Neural progenitor cell (in vitro differentiated cells): ENCODE measurements around the gene SHFL. TPM values are rescaled to one million over a fixed set of nuclear protein-coding genes. Genes with fewer than 3 reads are reported as not detected.

Source experiments
- DNase-seq: peaks from one replicate; pipeline ENCODE4 v3.0.0-alpha.2; 2016; ENCODE audit warnings: low spot score
- H2AFZ ChIP-seq: fragments of 200-600 bp; sonication (generic); replicated peaks from 2 replicates; pipeline ENCODE4 v1.6.1; 2016; ENCODE audit warnings: antibody characterized with exemption
- H3F3A ChIP-seq: fragments of 200-600 bp; sonication (generic); 2 replicates; pipeline ENCODE4 v1.6.1; 2016; ENCODE audit warnings: antibody characterized with exemption, low read depth
- H3K27ac ChIP-seq: fragments of 200-600 bp; sonication (generic); 2 replicates; pipeline ENCODE4 v1.5.1; 2016; ENCODE audit warnings: mild to moderate bottlenecking
- H3K27me3 ChIP-seq: fragments of 200-600 bp; sonication (generic); 2 replicates; pipeline ENCODE4 v1.6.1; 2016; ENCODE audit warnings: mild to moderate bottlenecking, moderate library complexity
- H3K36me3 ChIP-seq: fragments of 200-600 bp; sonication (generic); 2 replicates; pipeline ENCODE4 v1.5.1; 2016
- H3K4me1 ChIP-seq: fragments of 200-600 bp; sonication (generic); 2 replicates; pipeline ENCODE4 v1.6.1; 2016; ENCODE audit warnings: mixed run types
- H3K4me2 ChIP-seq: fragments of 200-600 bp; sonication (generic); 2 replicates; pipeline ENCODE4 v1.6.1; 2016
- H3K4me3 ChIP-seq: fragments of 200-600 bp; sonication (generic); 2 replicates; pipeline ENCODE4 v1.5.1; 2016
- H3K79me2 ChIP-seq: fragments of 200-600 bp; sonication (generic); 2 replicates; pipeline ENCODE4 v1.6.1; 2016; ENCODE audit warnings: low read depth
- H3K9ac ChIP-seq: fragments of 200-600 bp; sonication (generic); 2 replicates; pipeline ENCODE4 v1.6.1; 2016
- H3K9me3 ChIP-seq: fragments of 200-600 bp; sonication (generic); 2 replicates; pipeline ENCODE4 v1.5.1; 2016; ENCODE audit warnings: low read depth
- H4K20me1 ChIP-seq: fragments of 200-600 bp; sonication (generic); 2 replicates; pipeline ENCODE4 v1.6.1; 2016; ENCODE audit warnings: low read depth
- H3K27ac Mint-ChIP-seq: 3 replicates; pipeline ENCODE4 v1.8.0; 2021; ENCODE audit warnings: mixed read lengths
- H3K27me3 Mint-ChIP-seq: 2 replicates; pipeline ENCODE4 v1.8.0; 2022; ENCODE audit warnings: low read depth, mild to moderate bottlenecking, inconsistent platforms, moderate library complexity, mixed read lengths; ENCODE audit not compliant: insufficient read depth
- H3K36me3 Mint-ChIP-seq: 3 replicates; pipeline ENCODE4 v1.8.0; 2021; ENCODE audit warnings: mixed read lengths
- H3K4me1 Mint-ChIP-seq: 3 replicates; pipeline ENCODE4 v1.8.0; 2021; ENCODE audit warnings: mixed read lengths
- H3K4me3 Mint-ChIP-seq: 3 replicates; pipeline ENCODE4 v1.8.0; 2021; ENCODE audit warnings: mild to moderate bottlenecking, moderate library complexity, mixed read lengths
- H3K9me3 Mint-ChIP-seq: 3 replicates; pipeline ENCODE4 v1.8.0; 2020; ENCODE audit warnings: mixed read lengths
- EZH2 ChIP-seq: fragments of 200-600 bp; sonication (generic); IDR thresholded peaks from 2 replicates; pipeline ENCODE4 v1.6.1; 2017; ENCODE audit warnings: antibody characterized with exemption, mild to moderate bottlenecking, moderate library complexity
- EZH2phosphoT487 ChIP-seq: fragments of 200-600 bp; sonication (generic); IDR thresholded peaks from 2 replicates; pipeline ENCODE4 v1.6.1; 2017; ENCODE audit warnings: antibody characterized with exemption
- total RNA-seq: library from RNA; depleted of rRNA; stranded (reverse); fragments of >200 nt; gene quantifications from 2 replicates; pipeline ENCODE4 v1.2.3, GENCODE V29; 2015; ENCODE audit warnings: low replicate concordance
- TF ChIP-seq, protein P1 (sequence below): fragments of 200-600 bp; sonication (generic); IDR thresholded peaks from 2 replicates; pipeline ENCODE4 v1.5.1; 2017; ENCODE audit warnings: antibody characterized with exemption, mild to moderate bottlenecking

The SHFL gene
- total RNA-seq, 1 donor from 2014 or later = 0.15 TPM

- Mint-ChIP-seq H3K36me3 (peaks cover 16% of the 10 kb centered on the region), H3K4me3 (peak within 1 kb of the TSS; percentile 53), H3K27ac (no peak within 1 kb of the TSS), H3K27me3 (peaks cover 10% of the 10 kb centered on the region), H3K4me1 (peaks cover 7% of the 10 kb centered on the region), H3K9me3 (no peaks in the 10 kb centered on the region)
- Histone ChIP-seq H3F3A (peaks cover 39% of the 10 kb centered on the region), H3K9me3 (no peaks in the 10 kb centered on the region), H3K4me1 (peaks cover 7% of the 10 kb centered on the region), H3K9ac (no peak within 1 kb of the TSS), H3K4me2 (no peak within 1 kb of the TSS), H3K4me3 (no peak within 1 kb of the TSS), H4K20me1 (peaks cover 15% of the 10 kb centered on the region), H3K27me3 (no peaks in the 10 kb centered on the region), H2AFZ (no peak within 1 kb of the TSS), H3K36me3 (no peaks in the 10 kb centered on the region), H3K79me2 (peaks cover 22% of the 10 kb centered on the region), H3K27ac (no peak within 1 kb of the TSS)
- DNase-seq = no peak
- TF ChIP-seq EZH2phosphoT487 (no peak), EZH2 (no peak)
- TF ChIP-seq, protein P1, sequence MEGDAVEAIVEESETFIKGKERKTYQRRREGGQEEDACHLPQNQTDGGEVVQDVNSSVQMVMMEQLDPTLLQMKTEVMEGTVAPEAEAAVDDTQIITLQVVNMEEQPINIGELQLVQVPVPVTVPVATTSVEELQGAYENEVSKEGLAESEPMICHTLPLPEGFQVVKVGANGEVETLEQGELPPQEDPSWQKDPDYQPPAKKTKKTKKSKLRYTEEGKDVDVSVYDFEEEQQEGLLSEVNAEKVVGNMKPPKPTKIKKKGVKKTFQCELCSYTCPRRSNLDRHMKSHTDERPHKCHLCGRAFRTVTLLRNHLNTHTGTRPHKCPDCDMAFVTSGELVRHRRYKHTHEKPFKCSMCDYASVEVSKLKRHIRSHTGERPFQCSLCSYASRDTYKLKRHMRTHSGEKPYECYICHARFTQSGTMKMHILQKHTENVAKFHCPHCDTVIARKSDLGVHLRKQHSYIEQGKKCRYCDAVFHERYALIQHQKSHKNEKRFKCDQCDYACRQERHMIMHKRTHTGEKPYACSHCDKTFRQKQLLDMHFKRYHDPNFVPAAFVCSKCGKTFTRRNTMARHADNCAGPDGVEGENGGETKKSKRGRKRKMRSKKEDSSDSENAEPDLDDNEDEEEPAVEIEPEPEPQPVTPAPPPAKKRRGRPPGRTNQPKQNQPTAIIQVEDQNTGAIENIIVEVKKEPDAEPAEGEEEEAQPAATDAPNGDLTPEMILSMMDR = no peak
These were observed 25.3 kb downstream of the SHFL start, which contains the start of gene P2RY11 for GRCh38 chr19:10111405-10111811. Gene P2RY11 (plus strand): TSS chr19:10111693. CDS start chr19:10111722, 29 bp downstream.

GRCh38 chr19:10112037-10112761 lies 26.1 kb downstream of the SHFL start:
- H3K36me3 Mint-ChIP-seq = peaks cover 14% of the 10 kb centered on the region
- Histone ChIP-seq H3K9me3 (no peaks in the 10 kb centered on the region), H3K4me2 (no peak overlapping the region), H3K9ac (no peak overlapping the region), H3K79me2 (peaks cover 14% of the 10 kb centered on the region), H2AFZ (no peak overlapping the region), H4K20me1 (peaks cover 15% of the 10 kb centered on the region), H3F3A (peaks cover 34% of the 10 kb centered on the region), H3K27ac (no peak overlapping the region), H3K4me1 (peaks cover 2% of the 10 kb centered on the region), H3K4me3 (no peak overlapping the region), H3K36me3 (no peaks in the 10 kb centered on the region), H3K27me3 (no peaks in the 10 kb centered on the region)
- H3K27ac Mint-ChIP-seq = no peak overlapping the region
- peaks cover 2% of the 10 kb centered on the region for H3K4me1 Mint-ChIP-seq
- H3K27me3 Mint-ChIP-seq = peaks cover 8% of the 10 kb centered on the region
- H3K9me3 Mint-ChIP-seq = no peaks in the 10 kb centered on the region
- DNase-seq = no peak
- TF ChIP-seq, protein P1 = no peak
- TF ChIP-seq EZH2 = no peak
- no peak for TF ChIP-seq EZH2phosphoT487
- no peak overlapping the region for H3K4me3 Mint-ChIP-seq

GRCh38 chr19:10112895-10113591 lies 26.9 kb downstream of the SHFL start:
- Histone ChIP-seq H3F3A (peaks cover 34% of the 10 kb centered on the region), H4K20me1 (peaks cover 15% of the 10 kb centered on the region), H3K36me3 (no peaks in the 10 kb centered on the region), H3K9ac (no peak overlapping the region), H3K27me3 (no peaks in the 10 kb centered on the region), H3K4me3 (no peak overlapping the region), H2AFZ (no peak overlapping the region), H3K4me1 (no peaks in the 10 kb centered on the region), H3K79me2 (peaks cover 9% of the 10 kb centered on the region), H3K9me3 (no peaks in the 10 kb centered on the region), H3K4me2 (no peak overlapping the region), H3K27ac (no peak overlapping the region)
- peak overlapping the region; percentile 43 for H3K4me3 Mint-ChIP-seq
- peaks cover 8% of the 10 kb centered on the region for H3K27me3 Mint-ChIP-seq
- H3K27ac Mint-ChIP-seq = no peak overlapping the region
- no peak for TF ChIP-seq EZH2
- TF ChIP-seq, protein P1 = peak; percentile 67
- H3K36me3 Mint-ChIP-seq = peaks cover 10% of the 10 kb centered on the region
- no peaks in the 10 kb centered on the region for H3K4me1 Mint-ChIP-seq
- H3K9me3 Mint-ChIP-seq = no peaks in the 10 kb centered on the region
- peak; percentile 62 for DNase-seq
